GM10266 (cell line): Measurements from ENCODE around the gene CDH4.
A peak's percentile ranks its signal among the peaks of the same experiment; 100 is the strongest.

ENCODE experiments used
- DNase-seq: peaks from one replicate; pipeline ENCODE4 v3.0.0; 2012; ENCODE audit errors: extremely low spot score
- TF ChIP-seq, protein P1 (sequence below): IDR thresholded peaks from 2 replicates; pipeline ENCODE4 v1.5.1; 2012; ENCODE audit warnings: mild to moderate bottlenecking, low read depth; ENCODE audit not compliant: control insufficient read depth, insufficient read depth; ENCODE audit errors: missing control alignments

Gene CDH4

DNA sequence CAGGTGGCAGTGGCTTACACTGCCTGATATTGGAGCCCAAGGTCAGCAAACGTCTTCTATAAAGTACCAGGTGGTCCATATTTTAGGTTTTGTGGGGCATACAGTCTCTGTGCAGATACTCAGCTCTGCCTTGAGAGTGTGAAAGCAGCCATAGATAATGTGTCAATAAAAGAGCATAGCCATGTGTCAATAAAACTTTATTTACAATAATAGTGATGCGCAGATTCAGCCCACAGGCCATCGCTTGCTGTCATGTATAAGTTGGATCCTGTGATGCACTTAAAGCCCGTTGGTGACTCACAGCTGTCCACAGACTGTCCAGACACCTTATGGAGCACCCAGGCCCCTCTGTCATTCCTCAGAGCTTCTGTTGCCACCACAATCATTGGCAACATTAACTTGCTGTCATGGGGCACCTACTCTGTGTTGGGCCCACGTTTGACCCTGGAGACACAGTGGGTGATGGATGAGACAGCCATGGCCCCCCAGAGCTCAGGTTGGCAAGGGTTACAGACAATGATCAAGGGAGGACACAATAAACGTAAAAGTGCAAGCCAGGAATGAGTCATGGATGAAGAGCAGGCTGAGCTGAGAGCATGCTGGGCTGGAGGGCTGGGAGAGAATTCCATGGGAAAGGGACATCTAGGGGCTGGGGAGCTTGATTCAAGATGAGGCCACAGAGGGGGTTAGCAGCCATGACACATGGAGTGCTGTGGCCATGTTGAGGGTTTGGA, 640.0 kb downstream of the CDH4 start:
- TF ChIP-seq, protein P1, sequence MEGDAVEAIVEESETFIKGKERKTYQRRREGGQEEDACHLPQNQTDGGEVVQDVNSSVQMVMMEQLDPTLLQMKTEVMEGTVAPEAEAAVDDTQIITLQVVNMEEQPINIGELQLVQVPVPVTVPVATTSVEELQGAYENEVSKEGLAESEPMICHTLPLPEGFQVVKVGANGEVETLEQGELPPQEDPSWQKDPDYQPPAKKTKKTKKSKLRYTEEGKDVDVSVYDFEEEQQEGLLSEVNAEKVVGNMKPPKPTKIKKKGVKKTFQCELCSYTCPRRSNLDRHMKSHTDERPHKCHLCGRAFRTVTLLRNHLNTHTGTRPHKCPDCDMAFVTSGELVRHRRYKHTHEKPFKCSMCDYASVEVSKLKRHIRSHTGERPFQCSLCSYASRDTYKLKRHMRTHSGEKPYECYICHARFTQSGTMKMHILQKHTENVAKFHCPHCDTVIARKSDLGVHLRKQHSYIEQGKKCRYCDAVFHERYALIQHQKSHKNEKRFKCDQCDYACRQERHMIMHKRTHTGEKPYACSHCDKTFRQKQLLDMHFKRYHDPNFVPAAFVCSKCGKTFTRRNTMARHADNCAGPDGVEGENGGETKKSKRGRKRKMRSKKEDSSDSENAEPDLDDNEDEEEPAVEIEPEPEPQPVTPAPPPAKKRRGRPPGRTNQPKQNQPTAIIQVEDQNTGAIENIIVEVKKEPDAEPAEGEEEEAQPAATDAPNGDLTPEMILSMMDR = no peak
- no peak for DNase-seq

DNA sequence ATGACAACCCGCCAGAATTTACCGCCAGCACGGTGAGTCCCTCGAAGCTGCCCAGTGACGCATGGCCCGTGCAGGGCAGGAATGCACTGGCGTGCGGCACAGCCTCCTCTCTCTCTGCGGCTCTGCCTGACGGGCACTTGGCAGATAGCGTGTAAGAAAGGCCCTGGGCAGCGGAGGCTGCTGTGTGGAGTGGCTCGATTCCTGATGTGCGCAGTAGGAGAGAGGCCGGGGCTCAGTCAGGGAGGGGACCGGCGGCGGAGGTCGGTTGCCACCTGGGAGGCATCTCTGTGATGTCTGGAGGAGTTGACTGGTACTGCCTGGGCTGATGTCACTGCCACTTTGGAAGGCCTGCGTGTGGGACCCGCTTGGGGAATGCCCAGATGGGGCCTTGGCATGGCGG, 643.0 kb downstream of the CDH4 start:
- TF ChIP-seq, protein P1 = no peak
- no peak for DNase-seq

DNA sequence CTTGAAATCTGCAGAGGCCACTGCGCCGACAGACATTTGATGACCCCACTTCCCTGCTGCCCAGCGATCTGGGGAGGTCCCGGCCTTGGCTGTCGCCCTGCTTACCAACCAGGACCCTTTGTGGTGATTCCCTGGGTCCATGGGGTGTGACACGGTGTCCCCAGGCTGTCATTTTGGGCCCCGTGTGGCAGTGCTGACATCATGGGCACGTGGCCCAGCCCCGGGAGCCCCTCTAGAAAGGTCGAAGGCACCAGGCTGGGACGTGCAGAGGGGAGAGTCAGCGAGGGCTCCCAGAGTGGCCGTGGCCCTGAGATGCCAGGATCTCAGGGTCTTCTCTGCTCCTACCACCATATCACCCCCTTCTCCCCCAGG, 643.6 kb downstream of the CDH4 start:
- TF ChIP-seq, protein P1 = no peak
- no peak for DNase-seq

DNA sequence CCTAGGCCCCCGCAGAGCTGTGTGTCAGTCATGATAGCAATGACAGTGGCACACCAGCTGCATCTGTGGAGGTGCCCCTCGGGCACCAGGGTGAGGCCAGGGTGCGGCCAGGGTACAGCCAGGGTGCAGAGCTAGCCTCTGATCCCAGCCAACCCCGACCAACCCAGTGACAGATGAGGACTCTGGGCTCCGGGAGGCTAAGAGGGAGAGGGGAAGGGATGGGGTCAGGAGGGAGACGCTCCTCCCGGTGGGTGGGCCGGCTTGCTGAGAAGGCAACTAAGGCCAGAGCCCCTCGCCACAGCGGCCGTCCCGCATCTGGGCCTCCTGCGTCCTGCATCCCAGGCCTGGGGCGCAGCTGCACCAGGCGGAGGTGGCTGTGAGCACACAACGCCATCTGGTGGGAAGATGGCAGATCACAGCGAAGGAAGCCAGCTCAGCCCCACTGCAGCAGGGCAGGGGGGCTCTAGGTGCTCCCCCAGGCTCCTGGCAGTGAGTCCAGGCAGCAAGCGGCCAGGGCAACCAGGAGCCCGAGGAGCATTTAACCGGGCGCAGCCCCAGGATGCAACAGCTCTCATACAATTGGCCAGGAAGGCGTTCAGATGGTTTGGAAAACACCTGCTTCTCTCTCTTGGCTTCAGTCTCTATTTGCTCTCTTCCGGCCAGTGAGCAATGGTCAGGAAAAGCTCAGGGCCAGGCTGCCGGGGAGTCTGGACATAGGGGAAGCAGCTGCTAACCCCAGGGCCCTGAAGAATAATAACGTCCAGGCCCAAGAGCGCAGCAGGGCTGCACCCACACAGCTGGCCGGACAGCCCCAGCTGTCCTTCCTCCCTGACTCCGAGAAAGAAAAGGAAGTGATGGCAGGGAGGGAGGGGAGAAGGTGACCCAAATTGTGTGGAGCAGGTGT, 644.2 kb downstream of the CDH4 start:
- TF ChIP-seq, protein P1 = peak; percentile 86
- peak; percentile 75 for DNase-seq

DNA sequence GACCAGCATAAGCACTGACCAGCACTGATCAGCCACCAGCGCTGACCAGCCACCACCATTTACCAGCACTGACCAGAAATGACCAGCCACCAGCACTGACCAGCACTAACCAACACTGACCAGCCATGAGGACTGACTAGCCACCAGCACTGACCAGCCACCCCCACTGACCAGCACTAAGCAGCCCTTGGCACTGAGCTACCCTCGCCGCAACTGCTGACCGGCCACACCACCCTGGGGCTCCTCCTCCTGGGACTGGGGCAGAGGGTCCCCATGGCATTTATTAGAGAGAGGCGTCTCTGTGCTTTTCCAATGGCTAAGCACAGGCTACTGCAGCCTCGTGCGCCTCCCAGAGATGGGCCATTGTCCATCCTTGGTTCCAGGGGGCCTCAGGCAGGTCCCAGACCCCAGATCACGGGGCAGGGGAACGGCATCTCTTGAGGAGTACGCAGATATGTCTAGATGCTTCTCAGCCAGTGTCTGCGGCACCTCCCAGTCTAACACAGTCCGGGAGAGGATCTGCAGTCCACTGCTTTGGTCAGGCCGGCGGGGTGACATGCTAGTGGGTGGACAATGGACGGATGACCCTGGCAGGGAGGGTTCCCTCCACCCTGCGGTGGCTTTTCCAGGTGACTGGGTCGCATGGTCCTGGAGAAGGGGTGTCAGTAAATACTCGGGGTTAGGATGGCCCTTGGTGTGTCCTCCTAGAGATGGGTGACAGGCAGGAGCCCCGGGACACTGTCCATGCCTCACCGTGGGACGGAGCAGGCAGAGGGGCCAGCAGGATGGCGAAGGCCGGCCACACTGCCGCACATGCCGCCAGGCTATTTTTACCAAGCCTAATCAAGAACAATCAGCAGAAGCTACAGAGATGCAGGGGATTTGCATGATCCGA, 645.6 kb downstream of the CDH4 start:
- DNase-seq = no peak
- TF ChIP-seq, protein P1 = no peak

DNA sequence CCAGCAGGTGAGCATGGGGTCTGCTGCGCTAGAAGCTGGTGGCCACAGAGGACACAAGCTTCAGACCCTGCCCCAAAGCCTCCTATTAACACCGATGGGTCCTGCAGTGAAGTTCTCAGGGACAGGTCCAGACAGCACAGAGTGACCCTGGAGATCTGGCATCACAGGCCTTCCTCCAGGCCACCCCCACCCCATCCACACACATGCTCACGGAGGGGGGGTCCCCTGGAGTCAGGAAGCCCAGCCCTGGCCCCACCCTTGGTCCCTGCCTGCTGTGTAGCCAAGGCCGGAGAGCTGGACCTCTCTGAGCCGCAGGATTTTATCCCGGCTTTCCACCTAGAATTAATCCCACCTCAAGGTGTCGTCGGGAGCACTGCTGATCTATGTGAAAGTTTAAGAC, 646.3 kb downstream of the CDH4 start:
- TF ChIP-seq, protein P1 = no peak
- no peak for DNase-seq
